ENCODE results near the gene CALR3. TPM values are rescaled to one million over a fixed set of nuclear protein-coding genes. Genes with fewer than 3 reads are reported as not detected.

Gene CALR3
- total RNA-seq (2022; extraction: Qiagen RNA extraction; ENCODE audit: low read depth): 0.03 to 0.30 TPM (median 0.15 TPM) in 3 of 5 replicates, not detected in the others

GRCh38 chr19:16495982-16496612, at the start of gene CALR3, which contains the start of gene C19orf44:
Gene CALR3, minus strand, starts transcription at chr19:16496167. Its CDS starts 38 bp downstream, at chr19:16496129.
Gene C19orf44, plus strand, starts transcription at chr19:16496394. Its CDS starts 4,399 bp downstream, at chr19:16500793.

DNA sequence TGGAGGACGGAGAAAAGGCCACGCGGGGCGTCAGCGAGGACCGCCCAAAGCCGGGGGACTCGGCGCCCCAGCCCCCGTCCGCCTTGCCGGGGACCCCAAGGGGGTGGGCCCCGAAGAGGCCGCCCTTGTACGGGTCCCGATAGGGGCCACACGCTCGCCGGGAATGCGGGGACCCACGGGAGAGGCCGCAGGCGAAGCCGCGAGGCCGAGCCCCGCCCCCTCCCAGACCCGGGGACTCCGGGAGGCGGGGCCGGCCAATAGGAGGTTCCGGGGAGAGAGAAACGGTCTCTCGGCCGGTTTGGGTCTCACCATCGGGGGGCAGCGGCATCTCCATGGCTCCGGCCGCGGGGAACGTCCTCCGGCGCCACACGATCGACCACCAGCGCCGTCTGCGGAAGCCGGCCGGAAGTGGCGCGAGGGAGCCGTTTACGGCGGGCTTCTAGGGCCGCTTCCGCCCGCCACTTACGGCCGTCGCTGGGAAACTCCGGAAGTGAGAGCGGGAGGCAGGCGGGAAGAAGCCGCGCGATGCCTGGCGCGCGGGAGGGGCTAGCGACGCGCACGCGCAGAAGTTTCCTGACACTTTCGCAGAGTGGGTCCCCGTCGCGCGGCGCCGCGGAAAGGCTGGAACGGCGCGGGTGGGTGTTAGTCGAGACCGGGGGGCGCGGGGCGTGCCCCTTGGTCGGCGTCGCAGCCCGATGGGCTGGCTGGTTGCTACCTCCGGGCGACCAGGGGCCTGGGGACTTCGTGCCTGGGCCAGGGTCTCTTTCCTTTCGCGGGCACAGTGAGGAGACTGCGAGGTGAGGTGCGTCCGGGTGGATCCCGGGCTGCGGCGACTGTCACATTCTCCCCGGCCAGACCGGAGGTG, 46.3 kb upstream of the CALR3 start, which contains the start of gene CHERP:
TSS of gene CHERP (minus strand) at position 393 of the 865 bp plus-strand sequence. CDS start at position 334, 59 bp downstream.

Other genes with a start within 250 kb of the CALR3 start
- gene KLF2, start 171.3 kb downstream of the CALR3 start, total RNA-seq (2022; extraction: Qiagen RNA extraction; ENCODE audit: low read depth): 10.0 to 25.2 TPM (median 20.7 TPM) in 5 replicates
- gene EPS15L1, start 24.2 kb downstream of the CALR3 start, total RNA-seq (2022; extraction: Qiagen RNA extraction; ENCODE audit: low read depth): 15.1 to 16.5 TPM (median 15.9 TPM) in 5 replicates
- 3.0 to 3.5 TPM (median 3.2 TPM) in 5 replicates for gene C19orf44, start 227 bp upstream of the CALR3 start, total RNA-seq (2022; extraction: Qiagen RNA extraction; ENCODE audit: low read depth)
- 29.7 to 35.1 TPM (median 32.5 TPM) in 5 replicates for gene CHERP, start 46.3 kb upstream of the CALR3 start, total RNA-seq (2022; extraction: Qiagen RNA extraction; ENCODE audit: low read depth)
- gene SLC35E1, start 76.2 kb upstream of the CALR3 start, total RNA-seq (2022; extraction: Qiagen RNA extraction; ENCODE audit: low read depth): 17.8 to 22.5 TPM (median 20.3 TPM) in 5 replicates
- gene MED26, start 132.0 kb upstream of the CALR3 start, total RNA-seq (2022; extraction: Qiagen RNA extraction; ENCODE audit: low read depth): 4.1 to 5.9 TPM (median 5.1 TPM) in 5 replicates
- gene SMIM7, start 164.0 kb upstream of the CALR3 start, total RNA-seq (2022; extraction: Qiagen RNA extraction; ENCODE audit: low read depth): 68.7 to 81.2 TPM (median 74.6 TPM) in 5 replicates
- 0.96 to 1.9 TPM (median 1.2 TPM) in 5 replicates for gene TMEM38A, start 165.0 kb upstream of the CALR3 start, total RNA-seq (2022; extraction: Qiagen RNA extraction; ENCODE audit: low read depth)
- 0.02 TPM in 1 of 5 replicates, not detected in the others for gene NWD1, start 223.7 kb upstream of the CALR3 start, total RNA-seq (2022; extraction: Qiagen RNA extraction; ENCODE audit: low read depth)

Data from A549 treated with CpdA at 1 μM for 4 hours (cell line).